PC-9 (cell line): ENCODE measurements around the gene MPC1L. TPM values are rescaled to one million over a fixed set of nuclear protein-coding genes. Genes with fewer than 3 reads are reported as not detected.

Experiments
- BruUV-seq: library from RNA; stranded (reverse); fragments of 400-500 nt; replicated peaks from 2 replicates; lab custom pipeline; 2021; lab: Mats Ljungman, UMichigan
- CTCF ChIA-PET: fragments of 300-600 bp; sonication (Branson Sonifier 250); formaldehyde crosslinking; loops from one replicate; lab custom pipeline; 2022; ENCODE audit warnings: antibody characterized with exemption; lab: Charles Lee
- POLR2A ChIA-PET: fragments of 300-600 bp; sonication (Branson Sonifier 250); formaldehyde crosslinking; loops from one replicate; lab custom pipeline; 2022; ENCODE audit warnings: antibody characterized with exemption; ENCODE audit not compliant: unreplicated experiment; lab: Charles Lee
- DNase-seq, 2 experiments: peaks; one replicate each; pipeline versions ENCODE4 v3.0.0 to v3.0.0-alpha.2; 2015 to 2022; ENCODE audit warnings: mixed read lengths in 1 of 2
- H2AFZ ChIP-seq: fragments of 200-600 bp; sonication (generic); 2 replicates; pipeline ENCODE4 v1.8.1; 2017; ENCODE audit warnings: antibody characterized with exemption
- H3F3A ChIP-seq: fragments of 200-600 bp; sonication (generic); 2 replicates; pipeline ENCODE4 v1.8.1; 2017; ENCODE audit warnings: antibody characterized with exemption, mild to moderate bottlenecking, low read depth; ENCODE audit not compliant: insufficient read depth
- H3K27ac ChIP-seq: fragments of 200-600 bp; sonication (generic); 2 replicates; pipeline ENCODE4 v1.6.1; 2016; ENCODE audit warnings: mixed run types
- H3K27me3 ChIP-seq: fragments of 200-600 bp; sonication (generic); 2 replicates; pipeline ENCODE4 v1.6.1; 2016; ENCODE audit warnings: low read depth, mixed run types; ENCODE audit not compliant: insufficient read depth
- H3K36me3 ChIP-seq: fragments of 200-600 bp; sonication (generic); 2 replicates; pipeline ENCODE4 v1.6.1; 2016; ENCODE audit warnings: low read depth, mixed run types
- H3K4me1 ChIP-seq: fragments of 200-600 bp; sonication (generic); replicated peaks from 2 replicates; pipeline ENCODE4 v1.6.1; 2016; ENCODE audit warnings: mixed run types; ENCODE audit not compliant: insufficient read depth
- H3K4me2 ChIP-seq: fragments of 200-600 bp; sonication (generic); 2 replicates; pipeline ENCODE4 v1.6.1; 2017; ENCODE audit warnings: mixed run types
- H3K4me3 ChIP-seq: fragments of 200-600 bp; sonication (generic); 2 replicates; pipeline ENCODE4 v1.6.1; 2016; ENCODE audit warnings: mixed run types
- H3K79me2 ChIP-seq: fragments of 200-600 bp; sonication (generic); 2 replicates; pipeline ENCODE4 v1.6.1; 2017; ENCODE audit warnings: low read depth, mixed run types
- H3K9me2 ChIP-seq: fragments of 200-600 bp; sonication (generic); 2 replicates; pipeline ENCODE4 v1.8.1; 2017; ENCODE audit warnings: mild to moderate bottlenecking; ENCODE audit not compliant: insufficient read depth
- H3K9me3 ChIP-seq: fragments of 200-600 bp; sonication (generic); 2 replicates; pipeline ENCODE4 v1.8.1; 2016; ENCODE audit warnings: low read depth; ENCODE audit not compliant: insufficient read depth
- H4K20me1 ChIP-seq: fragments of 200-600 bp; sonication (generic); 2 replicates; pipeline ENCODE4 v1.8.1; 2017; ENCODE audit not compliant: insufficient read depth
- CTCF ChIP-seq: fragments of 200-600 bp; sonication (generic); conservative IDR thresholded peaks from 2 replicates; pipeline ENCODE4 v1.6.1; 2017; ENCODE audit warnings: mixed run types, antibody characterized with exemption, mild to moderate bottlenecking, moderate library complexity
- EZH2 ChIP-seq: fragments of 200-600 bp; sonication (generic); IDR thresholded peaks from 2 replicates; pipeline ENCODE4 v1.8.0; 2017; ENCODE audit warnings: antibody characterized with exemption, low read depth
- intact Hi-C: fragments of 100-400 bp; cut with micrococcal nuclease; formaldehyde crosslinking; loops from one replicate; pipeline ENCODE4 v1.10.0; 2022; ENCODE audit not compliant: unreplicated experiment
- total RNA-seq: library from RNA; stranded (reverse); gene quantifications from 2 replicates; pipeline ENCODE4 v1.2.3, GENCODE V29; 2021

Gene MPC1L
- total RNA-seq, 1 experiment from 2014 or later = not detected

GRCh38 chrX:40646489-40647306 is 23.5 kb downstream of the MPC1L start:
- peak overlapping the region; percentile 67 for H3K4me2 ChIP-seq
- H2AFZ ChIP-seq = peak overlapping the region; percentile 66
- no peaks in the 10 kb centered on the region for H3K4me1 ChIP-seq
- peak overlapping the region; percentile 39; the same call in 1 of the 2 replicates for H3K27ac ChIP-seq
- no peaks in the 10 kb centered on the region for H3K36me3 ChIP-seq
- H3F3A ChIP-seq = no peaks in the 10 kb centered on the region
- no peaks in the 10 kb centered on the region for H3K9me2 ChIP-seq
- no peaks in the 10 kb centered on the region for H4K20me1 ChIP-seq
- DNase-seq = peak in 1 of 2 experiments; percentile 19
- ChIA-PET POLR2A (no interaction called here), CTCF (no interaction called here)
- BruUV-seq = TSS peak; percentile 28
- TF ChIP-seq CTCF (no peak), EZH2 (no peak)
- peak overlapping the region; percentile 62 for H3K4me3 ChIP-seq
- H3K27me3 ChIP-seq = no peaks in the 10 kb centered on the region
- peaks cover 14% of the 10 kb centered on the region for H3K79me2 ChIP-seq
- intact Hi-C loops = loop anchor here (5.0 to 10.0 kb wide), 2 partner anchors 102 to 606 kb away; no protein-coding TSS in a partner anchor
- no peaks in the 10 kb centered on the region for H3K9me3 ChIP-seq

GRCh38 chrX:40647307-40648197 is 24.3 kb downstream of the MPC1L start, which contains the start of gene CXorf38:
Gene CXorf38, minus strand, starts transcription at chrX:40647561. Its CDS starts 41 bp downstream, at chrX:40647520.
- POLR2A ChIA-PET = no interaction called here
- peak within 1 kb of the TSS; percentile 66 for H2AFZ ChIP-seq

More at GRCh38 chrX:40647307-40648197, 24.3 kb downstream of the MPC1L start, which contains the start of gene CXorf38:
- intact Hi-C loops = loop anchor here (5.0 to 10.0 kb wide), 2 partner anchors 103 to 605 kb away; no protein-coding TSS in a partner anchor
- Histone ChIP-seq H3K27ac (peak within 1 kb of the TSS; percentile 39; the same call in 1 of the 2 replicates), H3K4me1 (no peaks in the 10 kb centered on the region), H3K9me2 (no peaks in the 10 kb centered on the region), H3K27me3 (no peaks in the 10 kb centered on the region), H4K20me1 (no peaks in the 10 kb centered on the region), H3K4me2 (peak within 1 kb of the TSS; percentile 67), H3F3A (no peaks in the 10 kb centered on the region), H3K4me3 (peak within 1 kb of the TSS; percentile 62), H3K79me2 (peaks cover 14% of the 10 kb centered on the region), H3K9me3 (no peaks in the 10 kb centered on the region), H3K36me3 (no peaks in the 10 kb centered on the region)
- CTCF ChIA-PET = interaction anchor here (0.6 kb wide), 1 partner anchor 103 kb away, joined by 3 read pairs; no protein-coding TSS in a partner anchor
- TF ChIP-seq EZH2 = no peak
- no peak for TF ChIP-seq CTCF
- peak; percentile 57 to 84 for DNase-seq
- no TSS peak for BruUV-seq
